Activated CD4-positive, CD25-positive, alpha-beta regulatory T cell treated with anti-CD3 and anti-CD28 coated beads, Interleukin-2, amount 50 U/mL, for 16 hours (primary cell): Measurements from ENCODE around the gene SDHAF1.
A peak's percentile ranks its signal among the peaks of the same experiment; 100 is the strongest.
"Not testable (repeated sequence)": the region's sequence is repeated elsewhere in the genome, so short reads cannot be mapped to it uniquely, and the experiment has no call there.

Experiments
- DNase-seq: peaks from one replicate; pipeline ENCODE4 v3.0.0-alpha.2; 2020; ENCODE audit warnings: low read depth, low spot score

The SDHAF1 gene

DNA sequence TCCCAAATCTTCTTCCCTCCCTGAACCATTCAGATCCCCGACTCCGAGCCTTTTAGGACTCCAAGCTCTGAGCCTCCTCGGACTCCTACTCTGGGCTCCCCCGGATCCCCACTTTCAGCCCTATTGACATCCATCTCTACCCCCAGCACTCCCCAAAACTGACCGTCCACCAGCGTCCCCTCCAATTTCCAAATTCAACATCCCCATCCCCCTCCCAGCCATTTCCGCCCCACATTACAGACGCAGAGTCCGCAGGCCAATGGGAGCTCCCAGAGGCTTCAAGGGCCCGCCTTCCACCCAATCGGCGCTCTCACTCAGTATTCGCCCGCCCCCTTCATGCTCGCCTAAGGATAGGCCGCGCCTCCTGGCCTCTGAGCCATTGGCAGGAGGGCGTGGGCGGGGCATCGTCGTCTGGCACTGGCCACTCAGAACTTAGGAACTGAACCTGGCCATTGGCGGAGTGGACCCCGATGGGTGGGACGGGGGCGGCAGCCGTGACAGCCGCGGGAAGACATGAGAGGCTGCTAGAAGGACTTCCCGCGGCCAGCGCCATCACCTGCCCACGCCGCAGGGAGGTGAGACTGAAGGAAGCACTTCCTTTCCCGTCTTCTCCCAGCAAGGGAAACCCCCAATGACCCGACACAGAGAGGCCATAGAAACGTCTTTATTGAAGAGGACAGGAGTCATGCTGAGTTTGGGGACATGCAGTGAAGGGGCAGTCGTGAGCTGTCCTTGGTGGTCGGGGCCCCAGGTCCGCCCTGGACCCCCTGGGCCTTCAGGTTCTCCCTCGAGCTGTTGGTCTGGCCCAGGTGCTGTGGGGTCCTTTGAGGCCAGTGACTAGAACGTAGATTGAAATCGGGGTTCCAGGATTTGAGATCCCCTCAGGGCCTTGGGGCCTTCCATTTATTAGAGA lies 19.3 kb downstream of the SDHAF1 start, which contains the start of gene ALKBH6:
Gene ALKBH6 (minus strand): TSS at position 202 of the 913 bp plus-strand sequence. CDS start 816 bp downstream, outside the sequence.
- DNase-seq, result peak; percentile 99

DNA sequence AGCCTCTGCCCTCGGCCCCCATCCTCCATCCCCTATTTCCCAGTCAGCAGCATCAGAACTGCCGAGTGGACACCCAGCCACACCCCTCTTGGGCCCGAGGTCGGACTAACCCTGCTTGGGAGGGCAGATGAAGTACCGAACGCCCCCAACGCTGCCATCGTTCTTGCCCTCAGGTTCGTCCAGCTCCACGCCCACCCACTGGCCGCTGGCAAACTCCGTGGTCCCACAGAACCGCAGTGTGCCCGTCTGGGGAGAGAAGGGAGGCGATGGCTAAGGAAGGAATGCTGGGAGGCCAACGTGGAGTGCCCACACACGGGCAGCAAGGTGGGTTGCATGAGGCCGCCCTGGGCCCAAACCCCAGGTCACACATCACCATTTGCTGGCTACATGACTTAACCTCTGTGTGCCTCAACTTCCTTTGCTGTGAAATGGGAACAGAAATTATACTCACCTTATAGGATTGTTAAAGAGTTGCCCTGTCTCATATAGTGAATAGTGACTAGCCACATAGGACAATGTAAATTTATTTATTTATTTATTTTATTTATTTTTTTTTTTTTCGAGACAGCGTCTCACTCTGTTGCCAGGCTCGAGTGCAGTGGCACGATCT lies 24.2 kb downstream of the SDHAF1 start:
- DNase-seq, result no peak

DNA sequence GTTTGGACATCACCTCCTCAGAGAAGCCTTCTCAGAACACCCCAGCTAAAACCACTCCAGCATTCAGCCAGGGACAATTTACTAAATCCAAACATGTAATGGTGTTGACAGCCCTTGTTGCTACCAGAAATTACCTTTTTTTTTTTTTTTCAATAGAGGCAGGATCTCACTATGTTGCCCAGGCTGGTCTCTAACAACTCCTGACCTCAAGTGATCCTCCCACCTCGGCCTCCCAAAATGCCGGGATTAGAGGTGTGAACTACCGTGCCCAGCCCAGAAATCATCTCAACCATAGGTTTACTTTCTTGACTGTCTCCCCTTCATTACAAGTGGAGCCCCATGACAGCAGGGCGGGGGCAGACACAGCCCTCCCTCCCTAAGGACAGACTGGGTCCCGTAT lies 28.4 kb downstream of the SDHAF1 start:
- no peak for DNase-seq

DNA sequence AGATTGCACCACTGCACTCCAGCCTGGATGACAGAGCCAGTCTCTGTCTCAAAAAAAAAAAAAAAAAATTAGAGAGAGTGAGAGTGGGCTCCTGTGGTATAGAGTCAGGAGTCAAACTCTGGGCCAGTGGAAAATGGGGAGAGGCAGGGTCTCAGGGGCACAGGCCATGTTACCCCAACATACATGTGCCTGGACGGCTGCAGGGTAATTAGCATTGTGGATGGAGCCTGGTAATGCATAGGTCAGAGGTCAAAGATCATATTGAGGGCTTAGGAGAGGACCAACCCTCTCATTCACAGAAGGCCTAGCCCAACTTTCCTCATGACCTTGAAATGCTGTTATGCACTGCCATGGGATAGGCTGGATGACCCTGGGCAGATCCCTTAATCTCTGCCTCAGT lies 30.6 kb downstream of the SDHAF1 start:
- no peak for DNase-seq

DNA sequence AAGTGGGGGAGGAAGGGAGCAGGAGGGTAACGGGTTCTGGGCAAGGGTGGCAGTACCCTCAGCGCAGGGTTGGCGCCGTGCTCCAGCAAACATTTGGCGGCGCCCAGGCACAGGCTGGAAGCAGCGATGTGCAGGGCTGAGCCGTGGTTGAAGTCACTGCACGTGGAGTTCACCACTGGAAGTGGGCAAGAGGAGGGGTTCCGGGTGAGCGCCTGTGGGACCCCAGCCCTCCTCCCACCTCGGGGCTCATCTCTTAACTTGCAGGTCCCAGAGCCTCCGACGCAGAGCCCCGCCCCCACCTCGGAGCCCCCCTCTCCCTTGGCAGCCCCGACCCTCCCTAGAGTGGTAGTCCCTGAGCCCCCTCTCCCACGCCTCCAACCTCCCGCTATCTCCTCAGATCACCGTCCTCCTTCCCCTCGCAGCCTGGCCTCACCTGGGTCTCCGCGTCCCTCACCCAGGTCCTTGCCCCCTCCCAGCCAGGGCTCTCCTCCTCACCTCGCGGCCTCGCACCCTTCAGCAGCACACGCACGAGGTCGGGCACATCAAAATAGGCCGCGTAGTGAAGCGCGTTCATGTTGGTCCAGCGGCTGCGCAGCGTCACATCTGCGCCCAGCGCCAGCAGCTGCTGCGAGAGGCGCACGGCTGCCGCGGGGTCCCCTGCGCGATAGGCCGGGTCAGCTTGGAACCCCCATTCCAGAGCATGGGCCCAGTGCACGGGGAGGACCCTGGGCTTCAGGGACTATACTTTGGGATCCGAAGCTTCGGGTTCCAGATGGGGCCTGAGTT lies 31.3 kb downstream of the SDHAF1 start:
- DNase-seq, result no peak

DNA sequence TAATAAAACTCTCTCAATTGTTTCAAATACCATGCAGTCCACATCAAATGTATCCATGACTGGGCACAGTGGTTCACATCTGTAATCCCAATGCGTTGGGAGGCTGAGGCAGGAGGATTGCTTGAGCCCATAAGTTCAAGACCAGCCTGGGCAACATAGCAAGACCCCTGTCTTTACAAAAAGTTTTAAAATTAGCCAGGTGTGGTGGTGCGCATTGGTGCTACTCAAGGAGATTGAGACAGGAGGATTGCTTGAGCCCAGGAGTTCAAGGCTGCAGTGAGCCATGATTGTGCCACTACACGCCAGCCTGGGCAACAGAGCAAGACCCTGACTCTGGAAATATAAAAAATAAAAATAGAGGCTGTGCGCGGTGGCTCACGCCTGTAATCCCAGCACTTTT lies 32.7 kb downstream of the SDHAF1 start:
- DNase-seq, result no peak

DNA sequence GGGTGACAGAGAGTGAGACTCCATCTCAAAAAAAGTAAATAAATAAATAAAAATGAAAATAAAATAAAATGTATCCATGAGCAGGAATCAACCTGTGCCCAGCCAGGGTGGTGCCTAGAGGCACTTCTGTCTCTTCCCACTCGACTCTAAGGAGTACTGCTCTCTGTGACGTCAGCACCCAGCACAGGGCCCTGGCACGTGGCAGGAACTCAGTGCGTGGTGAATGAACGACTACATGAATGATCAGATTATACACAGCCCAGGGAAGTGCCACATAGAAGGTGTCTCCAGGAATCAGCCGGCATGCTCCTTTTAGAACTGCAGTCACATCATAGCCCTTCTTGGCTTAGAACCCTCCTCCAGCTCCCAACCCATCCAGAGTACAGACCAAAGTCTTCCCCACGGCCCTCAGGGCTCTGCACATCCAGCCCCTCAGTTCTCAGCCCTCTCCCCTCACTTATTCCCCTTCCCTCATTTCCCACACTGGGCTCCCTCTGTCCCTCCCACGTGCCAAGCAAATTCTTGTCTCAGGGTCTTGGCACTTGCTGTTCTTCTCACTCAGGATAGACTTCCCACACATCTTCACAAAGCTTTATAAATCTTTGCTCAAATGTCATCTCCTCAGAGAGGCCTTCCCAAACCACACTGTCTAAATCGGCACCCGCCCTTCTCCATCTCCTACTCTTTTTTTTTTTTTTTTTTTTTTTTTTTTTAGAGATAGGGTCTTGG lies 33.5 kb downstream of the SDHAF1 start:
- no peak for DNase-seq

DNA sequence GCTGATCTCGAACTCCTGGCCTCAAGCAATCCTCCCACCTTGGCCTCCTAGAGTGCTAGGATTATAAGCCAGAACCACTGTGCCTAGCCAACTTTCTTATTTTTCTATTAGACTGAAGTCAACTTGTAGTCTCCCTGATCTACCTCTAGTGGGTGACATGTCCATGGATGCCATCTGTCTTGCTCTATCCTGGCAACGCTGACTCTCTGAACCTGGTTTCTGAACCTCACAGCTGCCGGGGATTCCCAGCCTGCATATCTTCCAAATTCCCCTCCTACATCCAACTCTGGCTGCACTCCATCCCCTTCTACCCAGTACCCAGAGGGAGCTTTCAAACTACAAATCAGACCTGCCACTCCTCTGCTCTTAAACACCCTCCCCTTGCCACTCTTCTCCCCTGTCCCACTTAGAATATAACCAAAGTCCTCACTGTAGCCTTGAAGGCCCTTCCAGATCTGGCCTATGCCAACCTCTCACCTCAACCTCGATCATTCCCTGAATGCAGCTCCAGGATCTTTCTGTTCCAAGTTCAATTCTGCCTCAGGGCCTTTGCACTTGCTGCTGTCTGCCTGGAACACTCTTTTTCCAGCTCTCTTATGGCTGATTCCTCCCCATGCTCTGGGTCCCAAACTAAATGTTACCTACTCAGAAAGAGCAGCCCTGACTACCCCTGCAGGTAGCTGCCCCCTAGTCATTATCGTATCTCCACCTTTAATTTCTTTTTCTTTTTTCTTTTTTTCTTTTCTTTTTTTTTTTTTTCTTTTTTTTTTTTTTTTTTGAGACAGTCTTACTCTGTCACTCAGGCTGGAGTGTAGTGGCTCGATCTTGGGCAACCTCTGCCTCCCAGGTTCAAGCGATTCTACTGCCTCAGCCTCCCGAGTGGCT lies 35.5 kb downstream of the SDHAF1 start:
- no peak for DNase-seq

DNA sequence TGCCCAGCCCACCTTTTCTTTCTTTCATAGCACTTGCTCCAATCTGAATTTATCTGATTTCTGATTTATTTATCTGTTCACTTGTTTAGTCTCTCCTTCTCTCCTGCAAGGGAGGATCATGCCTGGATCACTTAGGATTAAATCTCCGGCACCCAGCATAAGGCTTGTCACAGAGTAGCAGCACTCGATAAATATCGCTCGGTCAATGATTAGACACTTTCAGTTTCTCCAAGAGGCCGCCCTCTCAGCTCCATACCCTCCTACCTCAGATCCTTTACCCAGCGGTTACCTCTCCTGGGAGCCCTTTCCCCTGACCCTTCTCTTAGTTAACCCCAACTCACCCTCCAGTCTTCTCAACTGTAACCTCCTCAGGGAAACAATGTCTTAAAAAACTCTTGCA lies 36.3 kb downstream of the SDHAF1 start:
- no peak for DNase-seq

DNA sequence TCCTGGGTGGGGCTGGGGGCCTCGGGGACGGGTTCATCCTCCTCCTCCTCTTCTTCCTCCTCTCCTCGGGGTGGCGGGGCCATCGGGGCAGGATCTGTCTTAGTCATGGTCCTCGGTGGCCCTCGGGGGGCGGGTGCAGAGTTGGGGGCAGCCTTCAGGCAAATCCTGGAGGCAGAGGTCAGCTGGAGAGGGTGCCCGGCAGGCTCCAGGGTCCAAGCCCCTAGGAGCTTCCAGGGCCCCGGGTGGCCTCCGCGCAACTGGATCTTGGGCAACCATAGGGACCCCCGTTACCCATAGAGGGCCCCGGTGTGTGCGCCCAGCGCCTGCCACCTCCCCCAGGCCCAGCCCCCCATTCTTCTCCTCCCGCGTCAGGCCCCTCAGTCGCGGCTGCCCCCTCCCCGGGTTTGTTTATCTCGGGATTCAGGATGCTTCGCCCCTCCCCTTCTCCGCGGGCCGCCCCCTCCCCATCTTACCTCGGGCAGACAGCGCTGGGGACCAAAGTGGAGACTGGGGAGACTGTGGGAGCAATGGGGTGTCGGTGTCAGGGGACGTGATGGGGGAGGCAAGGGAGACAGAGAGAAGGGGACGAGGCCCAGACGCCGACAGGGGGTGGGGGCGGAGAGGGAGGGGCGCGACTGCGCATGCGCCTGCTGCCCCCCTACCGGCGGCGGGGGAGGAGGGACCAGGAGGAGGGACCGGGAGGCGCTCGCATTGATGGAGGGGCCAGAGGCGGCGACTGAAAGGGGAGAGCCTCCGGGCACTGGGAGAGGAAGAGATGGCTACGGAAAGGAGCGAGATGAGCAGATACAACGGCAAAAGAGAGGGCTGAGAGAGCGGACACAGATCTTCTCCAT lies 37.5 kb downstream of the SDHAF1 start, which contains the start of gene CLIP3:
Gene CLIP3 (minus strand): TSS at position 623 of the 854 bp plus-strand sequence. CDS start 516 bp downstream, at position 107.
- DNase-seq, result no peak

DNA sequence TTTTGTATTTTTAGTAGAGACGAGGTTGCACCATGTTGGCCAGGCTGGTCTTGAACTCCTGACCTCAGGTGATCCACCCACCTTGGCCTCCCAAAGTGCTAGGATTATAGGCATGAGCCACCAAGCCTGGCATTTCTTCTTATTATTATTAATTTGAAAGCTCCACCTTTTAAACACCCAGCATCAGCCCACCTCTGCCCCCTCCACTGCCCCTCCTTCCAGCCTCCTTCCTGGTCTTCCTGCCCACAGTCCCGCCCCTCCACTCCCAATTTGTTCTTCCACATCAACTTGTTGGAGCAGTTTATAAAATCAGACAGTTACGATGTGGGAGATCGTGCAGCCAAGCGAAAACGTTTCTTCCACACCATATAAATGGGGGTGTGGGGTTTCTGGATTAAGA lies 45.5 kb downstream of the SDHAF1 start:
- DNase-seq, result no peak

DNA sequence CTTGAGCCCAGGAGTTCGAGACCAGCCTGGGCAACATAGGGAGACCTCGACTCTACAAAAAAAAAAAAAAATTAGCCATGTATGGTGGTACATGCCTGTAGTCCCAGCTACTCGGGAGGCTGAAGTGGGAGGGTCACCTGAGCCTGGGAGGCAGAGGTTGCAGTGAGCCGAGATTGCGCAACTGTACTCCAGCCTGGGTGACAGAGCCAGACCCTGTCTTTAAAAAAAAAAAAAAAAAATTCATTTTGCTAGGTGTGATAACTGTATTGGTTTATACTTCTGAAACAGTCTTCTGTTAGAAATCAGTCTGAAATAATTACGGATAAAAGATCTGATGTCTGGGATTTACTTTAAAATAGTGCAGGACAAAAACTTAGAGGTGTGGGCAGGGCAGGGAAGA lies 46.1 kb downstream of the SDHAF1 start:
- DNase-seq, result not testable (repeated sequence)

DNA sequence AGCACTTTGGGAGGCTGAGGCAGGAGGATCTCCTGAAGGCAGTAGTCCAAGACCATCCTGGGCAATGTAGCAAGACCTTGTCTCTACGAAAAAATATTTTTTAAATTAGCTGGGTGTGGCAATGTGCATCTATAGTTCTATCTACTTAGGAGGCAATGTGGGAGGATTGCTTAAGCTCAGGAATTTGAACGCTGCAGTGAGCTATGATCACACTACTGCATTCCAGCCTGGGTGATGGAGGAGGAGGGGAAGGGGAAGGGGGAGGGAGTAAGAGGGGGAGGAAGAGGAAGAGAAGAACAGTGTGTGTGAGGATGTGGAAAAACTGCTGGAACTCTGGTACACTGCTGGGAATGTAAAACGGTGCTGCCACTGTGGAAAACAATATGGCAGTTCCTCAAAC lies 46.8 kb downstream of the SDHAF1 start:
- DNase-seq, result no peak

DNA sequence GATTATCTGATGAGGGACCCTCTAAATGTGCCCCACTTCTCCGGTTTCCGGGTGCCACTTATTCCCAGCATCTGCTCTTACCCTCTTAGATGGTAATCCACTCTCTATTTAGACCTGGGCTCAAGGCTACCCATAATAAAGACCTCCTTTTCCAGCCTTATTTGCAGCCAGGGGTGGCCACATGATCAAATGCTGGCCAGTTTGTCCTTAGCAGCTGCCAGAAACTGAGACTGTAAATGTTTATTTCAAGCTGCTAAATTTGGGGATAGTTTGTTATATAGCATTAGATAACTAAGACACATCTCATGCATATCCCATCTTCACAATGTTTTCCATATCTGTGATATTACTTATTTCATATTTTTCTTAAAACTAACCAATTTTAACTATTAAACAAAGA lies 49.0 kb downstream of the SDHAF1 start:
- no peak for DNase-seq
